Neuronal stem cell (in vitro differentiated cells): Measurements from ENCODE around the gene FAM120AOS.

Source experiments
- DNase-seq: peaks from one replicate; pipeline ENCODE4 v3.0.0-alpha.2; 2013; ENCODE audit warnings: low spot score
- H2AFZ ChIP-seq: one replicate; pipeline ENCODE4 v1.6.1; 2013; ENCODE audit warnings: mild to moderate bottlenecking, low read length, inconsistent platforms
- H2AK5ac ChIP-seq: 2 replicates; pipeline ENCODE4 v1.6.1; 2013; ENCODE audit warnings: low read depth, mild to moderate bottlenecking, inconsistent platforms, low read length, moderate library complexity, mixed read lengths
- H2BK120ac ChIP-seq: 2 replicates; pipeline ENCODE4 v1.6.1; 2013; ENCODE audit warnings: low read depth, mild to moderate bottlenecking, inconsistent platforms, low read length, moderate library complexity, mixed read lengths
- H2BK12ac ChIP-seq: one replicate; pipeline ENCODE4 v1.6.1; 2013; ENCODE audit warnings: low read length, inconsistent platforms
- H2BK15ac ChIP-seq: 2 replicates; pipeline ENCODE4 v1.6.1; 2013; ENCODE audit warnings: mild to moderate bottlenecking, low read length, inconsistent platforms, mixed read lengths
- H2BK5ac ChIP-seq: one replicate; pipeline ENCODE4 v1.6.1; 2013; ENCODE audit warnings: inconsistent platforms, mild to moderate bottlenecking, low read length, moderate library complexity
- H3K14ac ChIP-seq: one replicate; pipeline ENCODE4 v1.6.1; 2013; ENCODE audit warnings: low read length, inconsistent platforms
- H3K18ac ChIP-seq: 2 replicates; pipeline ENCODE4 v1.6.1; 2013; ENCODE audit warnings: low read length, inconsistent platforms
- H3K23ac ChIP-seq: 2 replicates; pipeline ENCODE4 v1.6.1; 2013; ENCODE audit warnings: low read depth, mild to moderate bottlenecking, mixed read lengths, low read length, inconsistent platforms; ENCODE audit not compliant: poor library complexity
- H3K27ac ChIP-seq: replicated peaks from 3 replicates; pipeline ENCODE4 v1.5.1; 2013; ENCODE audit warnings: low read length, inconsistent platforms
- H3K27me3 ChIP-seq, 3 experiments: 2 replicates each; pipeline ENCODE4 v1.6.1; 2013; ENCODE audit warnings: low read length in 3 of 3, mild to moderate bottlenecking in 2 of 3, inconsistent platforms in 1 of 3, low read depth in 1 of 3, mixed read lengths in 1 of 3, moderate library complexity in 1 of 3; ENCODE audit not compliant: control insufficient read depth in 3 of 3, insufficient read depth in 3 of 3
- H3K36me3 ChIP-seq, 2 donors: replicated peaks in 1 of 2; 2 replicates each; pipeline ENCODE4 v1.6.1; 2013; ENCODE audit warnings: low read length in 2 of 2; ENCODE audit not compliant: control insufficient read depth in 2 of 2, insufficient read depth in 2 of 2
- H3K4ac ChIP-seq: 2 replicates; pipeline ENCODE4 v1.6.1; 2013; ENCODE audit warnings: inconsistent platforms, mild to moderate bottlenecking, low read length, moderate library complexity
- H3K4me1 ChIP-seq, 2 donors: 1 replicate in 1 of 2; 2 replicates in 1 of 2; pipeline ENCODE4 v1.6.1; 2013; ENCODE audit warnings: low read length in 2 of 2, low read depth in 1 of 2; ENCODE audit not compliant: control insufficient read depth in 2 of 2, insufficient read depth in 1 of 2
- H3K4me2 ChIP-seq: one replicate; pipeline ENCODE4 v1.6.1; 2013; ENCODE audit warnings: mild to moderate bottlenecking, low read length, inconsistent platforms; ENCODE audit not compliant: insufficient read depth, poor library complexity, severe bottlenecking
- H3K4me3 ChIP-seq, 2 donors: 2 replicates each; pipeline ENCODE4 v1.5.1; 2013; ENCODE audit warnings: low read length in 2 of 2, mild to moderate bottlenecking in 2 of 2, inconsistent platforms in 1 of 2, moderate library complexity in 1 of 2
- H3K79me1 ChIP-seq: one replicate; pipeline ENCODE4 v1.6.1; 2013; ENCODE audit warnings: low read depth, mild to moderate bottlenecking, inconsistent platforms, low read length, moderate library complexity
- H3K9ac ChIP-seq: one replicate; pipeline ENCODE4 v1.6.1; 2013; ENCODE audit warnings: mild to moderate bottlenecking, low read depth, low read length, inconsistent platforms; ENCODE audit not compliant: poor library complexity
- H3K9me3 ChIP-seq, 2 donors: replicated peaks in 1 of 2; 2 replicates each; pipeline versions ENCODE3 to v1.6.1; 2013; ENCODE audit warnings: low read length in 2 of 2, mild to moderate bottlenecking in 2 of 2, inconsistent platforms in 1 of 2, low read depth in 1 of 2, mixed read lengths in 1 of 2, moderate library complexity in 1 of 2; ENCODE audit not compliant: control insufficient read depth in 2 of 2, insufficient read depth in 1 of 2
- H4K8ac ChIP-seq: one replicate; pipeline ENCODE4 v1.6.1; 2013; ENCODE audit warnings: low read depth, mild to moderate bottlenecking, inconsistent platforms, low read length, moderate library complexity
- H4K91ac ChIP-seq: one replicate; pipeline ENCODE4 v1.6.1; 2013; ENCODE audit warnings: low read length, low read depth, mild to moderate bottlenecking, inconsistent platforms; ENCODE audit not compliant: poor library complexity
- WGBS, 2 donors: extraction: QIAGEN DNeasy Blood & Tissue Kit; methylation state at CpG; one replicate each; pipeline ENCODE4 v1.1.7; 2013; ENCODE audit warnings: missing lambda C conversion rate in 2 of 2, mixed read lengths in 1 of 2; ENCODE audit not compliant: insufficient read length in 2 of 2, insufficient replicate concordance in 1 of 2; ENCODE audit errors: extremely low coverage in 2 of 2; 5-methylcytosine and 5-hydroxymethylcytosine counted together

FAM120AOS gene

DNA sequence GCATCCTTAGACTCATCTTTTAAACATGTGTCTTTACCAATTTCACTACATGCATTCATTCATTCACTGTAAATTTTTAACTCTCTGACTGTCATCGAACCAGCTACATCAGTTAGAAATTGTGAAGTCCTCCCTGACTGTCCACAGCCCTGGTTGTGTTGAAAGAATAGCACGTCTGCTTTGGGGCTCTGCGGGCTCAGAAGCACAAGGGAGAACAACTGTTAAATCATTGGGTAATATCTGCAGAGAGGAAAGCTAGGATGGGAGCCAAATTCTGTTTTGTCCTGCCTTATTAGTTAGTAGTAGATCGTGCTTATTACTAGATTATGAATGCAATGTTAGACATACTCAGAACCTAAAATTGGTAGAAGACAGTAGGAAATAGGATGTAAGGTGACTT is 26.3 kb upstream of the FAM120AOS start:
- Histone ChIP-seq H3K27ac (no peak overlapping the region), H3K18ac (no peak overlapping the region), H3K4me2 (no peak overlapping the region), H4K8ac (no peak overlapping the region), H3K14ac (no peak overlapping the region), H3K9ac (no peak overlapping the region), H3K4me3 (no peak overlapping the region), H2BK12ac (no peak overlapping the region), H2BK120ac (no peak overlapping the region), H3K4ac (no peak overlapping the region), H2BK5ac (no peak overlapping the region), H3K79me1 (peaks cover 4% of the 10 kb centered on the region), H3K4me1 (peaks cover 0 to 9% of the 10 kb centered on the region in 2 donors), H2BK15ac (no peak overlapping the region), H2AK5ac (no peak overlapping the region), H3K27me3 (no peaks in the 10 kb centered on the region), H3K9me3 (no peaks in the 10 kb centered on the region), H2AFZ (no peak overlapping the region), H3K36me3 (peaks cover 2 to 67% of the 10 kb centered on the region in 2 donors), H3K23ac (no peak overlapping the region), H4K91ac (no peak overlapping the region)
- no CpG with 5 or more reads among the region's 4 CpGs for WGBS, 2 donors
- no peak for DNase-seq

DNA sequence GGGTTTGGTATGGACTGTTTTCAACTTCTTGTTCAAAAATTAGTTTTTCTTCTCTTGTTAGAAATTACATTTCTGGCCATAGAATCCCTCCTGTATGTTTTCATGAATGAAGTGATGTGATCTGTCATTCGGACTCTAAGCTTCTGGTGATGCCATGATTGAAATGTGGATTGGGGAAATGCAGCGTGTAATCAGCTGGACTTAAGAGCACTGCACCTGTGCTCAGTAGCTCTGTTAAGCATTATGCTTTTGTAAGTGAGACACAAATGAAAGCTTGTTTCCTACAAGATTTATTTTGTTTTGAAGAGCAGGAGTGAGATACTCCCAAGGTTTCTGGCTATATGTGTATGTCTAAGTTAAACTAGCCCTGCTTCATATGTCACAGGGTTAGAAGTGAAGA is 24.0 kb upstream of the FAM120AOS start:
- Histone ChIP-seq H3K27ac (no peak overlapping the region), H3K18ac (no peak overlapping the region), H3K36me3 (peaks cover 2 to 66% of the 10 kb centered on the region in 2 donors)

DNA sequence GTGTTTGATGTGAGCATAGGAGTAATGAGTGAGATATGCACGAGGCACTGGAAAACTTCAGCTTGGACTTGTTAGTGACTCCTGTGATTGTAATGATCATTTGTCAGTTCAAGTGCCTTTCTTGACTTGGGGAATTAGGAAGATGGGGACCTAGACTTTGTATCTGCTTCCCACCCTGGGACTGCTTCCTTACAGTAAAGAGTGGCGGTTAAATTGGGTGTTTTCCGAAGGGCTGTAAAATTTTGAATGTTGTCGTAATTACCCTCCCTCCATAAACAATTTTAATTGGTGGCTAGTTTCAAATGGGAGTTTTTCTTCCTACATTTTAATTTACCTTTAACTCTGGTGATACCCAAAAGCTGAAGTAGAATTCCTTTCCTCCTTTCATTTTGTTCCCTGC is 23.5 kb upstream of the FAM120AOS start:
- no CpG with 5 or more reads among the region's 4 CpGs for WGBS, 2 donors
- Histone ChIP-seq H2BK12ac (no peak overlapping the region), H3K4me3 (no peak overlapping the region)

More for the DNA sequence above, 24.0 kb upstream of the FAM120AOS start:
- Histone ChIP-seq H3K4me3 (no peak overlapping the region), H2BK120ac (no peak overlapping the region), H3K9me3 (no peaks in the 10 kb centered on the region), H3K4ac (no peak overlapping the region), H3K14ac (no peak overlapping the region), H3K23ac (no peak overlapping the region), H2BK12ac (no peak overlapping the region), H3K4me2 (no peak overlapping the region), H3K4me1 (peaks cover 0 to 5% of the 10 kb centered on the region in 2 donors), H2AFZ (no peak overlapping the region), H2BK15ac (no peak overlapping the region), H2AK5ac (no peak overlapping the region), H3K27me3 (no peaks in the 10 kb centered on the region), H3K9ac (no peak overlapping the region), H4K91ac (no peak overlapping the region), H4K8ac (no peak overlapping the region), H3K79me1 (peaks cover 4% of the 10 kb centered on the region), H2BK5ac (no peak overlapping the region)
- no CpG with 5 or more reads among the region's 2 CpGs for WGBS, 2 donors
- no peak for DNase-seq

DNA sequence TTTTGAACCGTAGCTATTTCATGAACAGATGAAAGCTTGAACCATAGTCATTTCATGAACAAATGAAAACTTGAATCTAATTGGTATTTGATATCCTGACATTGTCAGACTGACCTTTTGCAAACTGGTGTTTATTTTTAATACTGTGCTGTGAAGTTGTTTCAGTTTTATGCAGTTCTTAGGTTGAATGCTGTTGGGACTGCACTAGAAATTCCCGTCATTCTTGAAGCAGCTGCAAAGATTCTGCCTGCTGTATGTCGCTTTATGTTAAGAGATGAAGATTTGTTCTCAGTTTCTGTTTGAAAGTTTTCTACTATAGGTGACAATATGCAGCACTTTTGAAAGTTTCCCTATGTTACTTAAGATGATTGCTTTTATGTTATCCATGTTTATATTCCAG is 22.5 kb upstream of the FAM120AOS start:
- peaks cover 3 to 72% of the 10 kb centered on the region in 2 donors for H3K36me3 ChIP-seq
- no peak overlapping the region for H3K14ac ChIP-seq
- H2BK15ac ChIP-seq, result no peak overlapping the region
- WGBS, 2 donors, result no CpG with 5 or more reads among the region's 3 CpGs
- no peak overlapping the region for H3K4ac ChIP-seq
- no peak overlapping the region for H4K8ac ChIP-seq
- no peak overlapping the region for H3K4me2 ChIP-seq
- H3K79me1 ChIP-seq, result peaks cover 2% of the 10 kb centered on the region
- H2BK5ac ChIP-seq, result no peak overlapping the region
- no peak overlapping the region for H2AFZ ChIP-seq
- H3K18ac ChIP-seq, result no peak overlapping the region
- H3K27me3 ChIP-seq, result no peaks in the 10 kb centered on the region
- H3K9me3 ChIP-seq, result no peaks in the 10 kb centered on the region
- H2AK5ac ChIP-seq, result no peak overlapping the region
- no peak overlapping the region for H3K9ac ChIP-seq
- H2BK120ac ChIP-seq, result no peak overlapping the region
- H3K23ac ChIP-seq, result no peak overlapping the region
- no peak for DNase-seq
- H4K91ac ChIP-seq, result no peak overlapping the region
- no peak overlapping the region for H2BK12ac ChIP-seq
- peaks cover 0 to 4% of the 10 kb centered on the region in 2 donors for H3K4me1 ChIP-seq
- no peak overlapping the region for H3K27ac ChIP-seq
- no peak overlapping the region for H3K4me3 ChIP-seq

More for the DNA sequence above, 23.5 kb upstream of the FAM120AOS start:
- Histone ChIP-seq H3K36me3 (peaks cover 3 to 67% of the 10 kb centered on the region in 2 donors), H3K18ac (no peak overlapping the region), H2BK120ac (no peak overlapping the region), H3K27ac (no peak overlapping the region), H3K79me1 (peaks cover 4% of the 10 kb centered on the region), H3K9ac (no peak overlapping the region), H3K4me1 (peaks cover 0 to 5% of the 10 kb centered on the region in 2 donors), H2AK5ac (no peak overlapping the region), H2BK15ac (no peak overlapping the region), H2BK5ac (no peak overlapping the region), H4K8ac (no peak overlapping the region), H2AFZ (no peak overlapping the region), H4K91ac (no peak overlapping the region), H3K23ac (no peak overlapping the region), H3K4ac (no peak overlapping the region), H3K27me3 (no peaks in the 10 kb centered on the region), H3K9me3 (no peaks in the 10 kb centered on the region), H3K14ac (no peak overlapping the region), H3K4me2 (no peak overlapping the region)
- DNase-seq, result no peak
